PC-9 (cell line): Measurements from ENCODE around the gene CSTF1. TPM values are rescaled to one million over a fixed set of nuclear protein-coding genes. Genes with fewer than 3 reads are reported as not detected.

ENCODE experiments used
- BruUV-seq: library from RNA; stranded (reverse); fragments of 400-500 nt; replicated peaks from 2 replicates; lab custom pipeline; 2021; lab: Mats Ljungman, UMichigan
- CTCF ChIA-PET: fragments of 300-600 bp; sonication (Branson Sonifier 250); formaldehyde crosslinking; loops from one replicate; lab custom pipeline; 2022; ENCODE audit warnings: antibody characterized with exemption; lab: Charles Lee
- POLR2A ChIA-PET: fragments of 300-600 bp; sonication (Branson Sonifier 250); formaldehyde crosslinking; loops from one replicate; lab custom pipeline; 2022; ENCODE audit warnings: antibody characterized with exemption; ENCODE audit not compliant: unreplicated experiment; lab: Charles Lee
- DNase-seq, 2 experiments: peaks; one replicate each; pipeline versions ENCODE4 v3.0.0 to v3.0.0-alpha.2; 2015 to 2022; ENCODE audit warnings: mixed read lengths in 1 of 2
- H2AFZ ChIP-seq: fragments of 200-600 bp; sonication (generic); 2 replicates; pipeline ENCODE4 v1.8.1; 2017; ENCODE audit warnings: antibody characterized with exemption
- H3F3A ChIP-seq: fragments of 200-600 bp; sonication (generic); 2 replicates; pipeline ENCODE4 v1.8.1; 2017; ENCODE audit warnings: antibody characterized with exemption, mild to moderate bottlenecking, low read depth; ENCODE audit not compliant: insufficient read depth
- H3K27ac ChIP-seq: fragments of 200-600 bp; sonication (generic); 2 replicates; pipeline ENCODE4 v1.6.1; 2016; ENCODE audit warnings: mixed run types
- H3K27me3 ChIP-seq: fragments of 200-600 bp; sonication (generic); 2 replicates; pipeline ENCODE4 v1.6.1; 2016; ENCODE audit warnings: low read depth, mixed run types; ENCODE audit not compliant: insufficient read depth
- H3K36me3 ChIP-seq: fragments of 200-600 bp; sonication (generic); 2 replicates; pipeline ENCODE4 v1.6.1; 2016; ENCODE audit warnings: low read depth, mixed run types
- H3K4me1 ChIP-seq: fragments of 200-600 bp; sonication (generic); replicated peaks from 2 replicates; pipeline ENCODE4 v1.6.1; 2016; ENCODE audit warnings: mixed run types; ENCODE audit not compliant: insufficient read depth
- H3K4me2 ChIP-seq: fragments of 200-600 bp; sonication (generic); 2 replicates; pipeline ENCODE4 v1.6.1; 2017; ENCODE audit warnings: mixed run types
- H3K4me3 ChIP-seq: fragments of 200-600 bp; sonication (generic); 2 replicates; pipeline ENCODE4 v1.6.1; 2016; ENCODE audit warnings: mixed run types
- H3K79me2 ChIP-seq: fragments of 200-600 bp; sonication (generic); 2 replicates; pipeline ENCODE4 v1.6.1; 2017; ENCODE audit warnings: low read depth, mixed run types
- H3K9me2 ChIP-seq: fragments of 200-600 bp; sonication (generic); 2 replicates; pipeline ENCODE4 v1.8.1; 2017; ENCODE audit warnings: mild to moderate bottlenecking; ENCODE audit not compliant: insufficient read depth
- H3K9me3 ChIP-seq: fragments of 200-600 bp; sonication (generic); 2 replicates; pipeline ENCODE4 v1.8.1; 2016; ENCODE audit warnings: low read depth; ENCODE audit not compliant: insufficient read depth
- H4K20me1 ChIP-seq: fragments of 200-600 bp; sonication (generic); 2 replicates; pipeline ENCODE4 v1.8.1; 2017; ENCODE audit not compliant: insufficient read depth
- CTCF ChIP-seq: fragments of 200-600 bp; sonication (generic); conservative IDR thresholded peaks from 2 replicates; pipeline ENCODE4 v1.6.1; 2017; ENCODE audit warnings: mixed run types, antibody characterized with exemption, mild to moderate bottlenecking, moderate library complexity
- EZH2 ChIP-seq: fragments of 200-600 bp; sonication (generic); IDR thresholded peaks from 2 replicates; pipeline ENCODE4 v1.8.0; 2017; ENCODE audit warnings: antibody characterized with exemption, low read depth
- intact Hi-C: fragments of 100-400 bp; cut with micrococcal nuclease; formaldehyde crosslinking; loops from one replicate; pipeline ENCODE4 v1.10.0; 2022; ENCODE audit not compliant: unreplicated experiment
- total RNA-seq: library from RNA; stranded (reverse); gene quantifications from 2 replicates; pipeline ENCODE4 v1.2.3, GENCODE V29; 2021

The CSTF1 gene
- total RNA-seq, 1 experiment from 2014 or later: 50.0 TPM

GRCh38 chr20:56391596-56392131, 781 bp upstream of the CSTF1 start:
- Histone ChIP-seq H3K4me2 (peak overlapping the region; percentile 89), H3K9me2 (no peaks in the 10 kb centered on the region), H3K27me3 (no peaks in the 10 kb centered on the region), H3K27ac (peak overlapping the region; percentile 72), H3K9me3 (no peaks in the 10 kb centered on the region), H3K4me1 (peaks cover 24% of the 10 kb centered on the region), H2AFZ (peak overlapping the region; percentile 83), H3F3A (peaks cover 5% of the 10 kb centered on the region; the same call in 1 of the 2 replicates), H3K36me3 (peaks cover 35% of the 10 kb centered on the region), H3K79me2 (peaks cover 81% of the 10 kb centered on the region), H4K20me1 (peaks cover 6% of the 10 kb centered on the region; the same call in 1 of the 2 replicates), H3K4me3 (peak overlapping the region; percentile 76)
- ChIA-PET CTCF (interaction anchor here (1.0 kb wide), 1 partner anchor 33 kb away, joined by 5 read pairs; the partner anchor contains the start of gene FAM210B), POLR2A (interaction anchor here (0.6 kb wide), 2 partner anchors 108 to 1624 kb away, joined by 4 to 17 read pairs; no protein-coding TSS in a partner anchor)
- intact Hi-C loops: loop anchor here (2.0 kb wide), 1 partner anchor 77 kb away; the partner anchor contains the start of gene RTF2
- no peak for TF ChIP-seq CTCF
- TF ChIP-seq EZH2: no peak
- no peak for DNase-seq
- BruUV-seq: no TSS peak

DNA sequence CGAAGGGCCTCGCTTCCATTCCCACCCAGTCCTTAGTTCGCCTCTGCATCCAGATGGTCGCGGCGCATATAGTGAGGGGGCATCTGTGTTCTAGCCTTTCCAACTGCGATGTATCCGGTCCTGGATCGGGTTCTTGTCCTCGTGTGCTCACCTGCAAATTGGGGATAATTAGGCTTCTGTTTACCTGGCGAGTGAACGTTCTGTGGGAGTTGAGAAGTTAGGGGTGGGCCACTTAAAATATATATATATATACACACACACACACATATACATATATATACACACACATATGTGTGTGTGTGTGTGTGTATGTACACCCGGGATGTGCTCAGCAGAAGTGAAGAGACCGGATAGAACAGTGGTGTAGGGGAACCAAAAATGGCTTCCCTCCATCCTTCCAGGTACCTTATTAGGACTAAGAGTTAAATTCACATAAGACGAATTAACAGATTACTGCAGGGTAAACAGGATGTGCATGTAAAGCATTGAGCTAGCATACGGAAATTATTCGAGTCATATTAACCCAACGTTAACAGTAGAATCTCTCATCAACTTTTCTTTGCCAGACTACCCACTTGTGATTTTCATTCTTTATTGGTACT, 537 bp downstream of the CSTF1 start:
- H2AFZ ChIP-seq: peak overlapping the region; percentile 96

More for the DNA sequence above, 537 bp downstream of the CSTF1 start:
- peak overlapping the region; percentile 76 for H3K4me3 ChIP-seq
- peaks cover 42% of the 10 kb centered on the region for H3K36me3 ChIP-seq
- peaks cover 8% of the 10 kb centered on the region; the same call in 1 of the 2 replicates for H3F3A ChIP-seq
- CTCF ChIA-PET: no interaction called here
- DNase-seq: no peak
- no peak for TF ChIP-seq EZH2
- no peak for TF ChIP-seq CTCF
- peaks cover 73% of the 10 kb centered on the region for H3K79me2 ChIP-seq
- peak overlapping the region; percentile 91 for H3K4me2 ChIP-seq
- no peaks in the 10 kb centered on the region for H3K9me3 ChIP-seq
- H4K20me1 ChIP-seq: peaks cover 6% of the 10 kb centered on the region; the same call in 1 of the 2 replicates
- H3K27me3 ChIP-seq: no peaks in the 10 kb centered on the region
- intact Hi-C loops: loop anchor here (2.0 kb wide), 1 partner anchor 76 kb away; the partner anchor contains the start of gene RTF2
- POLR2A ChIA-PET: no interaction called here
- peaks cover 24% of the 10 kb centered on the region for H3K4me1 ChIP-seq
- no TSS peak for BruUV-seq
- H3K27ac ChIP-seq: peak overlapping the region; percentile 72
- H3K9me2 ChIP-seq: no peaks in the 10 kb centered on the region
